ENCODE measurements around the gene NUP210.
"Not testable (repeated sequence)": the region's sequence is repeated elsewhere in the genome, so short reads cannot be mapped to it uniquely, and the experiment has no call there.

The NUP210 gene

GRCh38 chr3:13455644-13456043 is 35.5 kb upstream of the NUP210 start:
- TF ChIP-seq CTCF (IDR thresholded peaks at IDR 0.05; ENCODE audit: low read depth, low read length), result no peak
- H3K9me3 ChIP-seq (ENCODE audit: severe bottlenecking), result no peaks in the 10 kb centered on the region
- no peaks in the 10 kb centered on the region for H3K36me3 ChIP-seq
- no peak overlapping the region for H3K27ac ChIP-seq
- no peak overlapping the region for H3K4me3 ChIP-seq (ENCODE audit: low read depth, low read length)
- H3K27me3 ChIP-seq (ENCODE audit: insufficient read depth, low read depth, severe bottlenecking), result no peaks in the 10 kb centered on the region
- no peak for DNase-seq

- H3K27me3 ChIP-seq (ENCODE audit: insufficient read depth, low read depth, severe bottlenecking), result no peaks in the 10 kb centered on the region
- H3K36me3 ChIP-seq, result no peaks in the 10 kb centered on the region
- H3K9me3 ChIP-seq (ENCODE audit: severe bottlenecking), result no peaks in the 10 kb centered on the region
- DNase-seq, result peak; percentile 32
- no peak overlapping the region; the same call in 1 of the 2 replicates for H3K4me3 ChIP-seq (ENCODE audit: low read depth, low read length)
- TF ChIP-seq CTCF (IDR thresholded peaks at IDR 0.05; ENCODE audit: low read depth, low read length), result peak; percentile 32
- H3K27ac ChIP-seq, result no peak overlapping the region
Observed at GRCh38 chr3:13452490-13453335, 32.6 kb upstream of the NUP210 start.

- no peaks in the 10 kb centered on the region for H3K9me3 ChIP-seq (ENCODE audit: severe bottlenecking)
- peak; percentile 57 for DNase-seq
- TF ChIP-seq CTCF (IDR thresholded peaks at IDR 0.05; ENCODE audit: low read depth, low read length), result no peak
Observed at GRCh38 chr3:13451301-13451673, 31.2 kb upstream of the NUP210 start.

GRCh38 chr3:13442882-13443281 is 22.8 kb upstream of the NUP210 start:
- not testable (repeated sequence) for H3K36me3 ChIP-seq; H3K9me3 ChIP-seq (ENCODE audit: severe bottlenecking); H3K4me3 ChIP-seq (ENCODE audit: low read depth, low read length); DNase-seq; H3K27me3 ChIP-seq (ENCODE audit: insufficient read depth, low read depth, severe bottlenecking); H3K27ac ChIP-seq

More at GRCh38 chr3:13451301-13451673, 31.2 kb upstream of the NUP210 start:
- Histone ChIP-seq H3K27ac (peak overlapping the region; percentile 42; the same call in 1 of the 2 replicates), H3K36me3 (no peaks in the 10 kb centered on the region), H3K27me3 (ENCODE audit: insufficient read depth, low read depth, severe bottlenecking) (no peaks in the 10 kb centered on the region), H3K4me3 (ENCODE audit: low read depth, low read length) (peak overlapping the region; percentile 59)

GRCh38 chr3:13440204-13440817 is 20.2 kb upstream of the NUP210 start:
- no peak overlapping the region for H3K4me3 ChIP-seq (ENCODE audit: low read depth, low read length)
- H3K9me3 ChIP-seq (ENCODE audit: severe bottlenecking), result no peaks in the 10 kb centered on the region
- H3K27ac ChIP-seq, result no peak overlapping the region
- DNase-seq, result no peak
- no peak for TF ChIP-seq CTCF (IDR thresholded peaks at IDR 0.05; ENCODE audit: low read depth, low read length)
- no peaks in the 10 kb centered on the region for H3K27me3 ChIP-seq (ENCODE audit: insufficient read depth, low read depth, severe bottlenecking)
- no peaks in the 10 kb centered on the region for H3K36me3 ChIP-seq

- not testable (repeated sequence) for DNase-seq; H3K36me3 ChIP-seq; H3K4me3 ChIP-seq (ENCODE audit: low read depth, low read length); H3K27me3 ChIP-seq (ENCODE audit: insufficient read depth, low read depth, severe bottlenecking); H3K27ac ChIP-seq; H3K9me3 ChIP-seq (ENCODE audit: severe bottlenecking)
Observed at GRCh38 chr3:13436213-13436612, 16.1 kb upstream of the NUP210 start.
